Measurements from ENCODE around the gene IFIT3.

DNA sequence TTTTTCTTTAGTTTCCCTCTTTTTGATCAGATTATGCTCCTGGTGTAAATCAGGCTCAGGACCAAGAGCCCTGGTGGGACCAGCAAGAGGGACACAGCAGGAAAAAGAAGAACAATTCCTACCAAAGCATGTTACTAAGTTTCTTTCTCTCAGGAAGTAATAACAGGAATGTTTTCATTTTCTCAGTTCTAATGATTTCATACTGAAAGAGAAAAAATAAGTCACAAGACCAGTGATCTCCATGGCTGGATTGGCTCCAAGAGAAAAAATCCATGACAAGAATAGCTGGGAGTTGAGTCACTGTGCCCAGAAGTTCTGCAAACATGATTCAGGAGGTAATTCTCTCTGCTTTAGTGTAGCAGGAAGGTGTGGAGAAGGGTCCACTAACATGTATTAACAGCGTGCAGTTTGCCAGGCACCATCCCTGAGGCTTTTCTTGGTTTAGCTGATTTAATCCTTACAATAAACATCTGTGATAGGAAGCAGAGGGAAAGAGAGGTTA, 49.7 kb upstream of the IFIT3 start:
- TF ChIP-seq CTCF (conservative IDR thresholded peaks at IDR 0.05 in 1 of 2, IDR thresholded peaks at IDR 0.05 in 1 of 2; ENCODE audit: extremely low read depth in 1 of 2, insufficient read depth in 1 of 2, low read depth in 1 of 2, low read length in 2 of 2) (no peak), EZH2 (IDR thresholded peaks at IDR 0.05; ENCODE audit: borderline replicate concordance, low read length) (no peak)

Measured in mammary epithelial cell (primary cell).